Prostate gland (tissue), 2 donors: Measurements from ENCODE around the gene CHRM3. TPM values are rescaled to one million over a fixed set of nuclear protein-coding genes. Genes with fewer than 3 reads are reported as not detected.
"Not testable (repeated sequence)": the region's sequence is repeated elsewhere in the genome, so short reads cannot be mapped to it uniquely, and the experiment has no call there.

Experiments used
- DNase-seq: peaks from one replicate; pipeline ENCODE4 v3.0.0-alpha.2; 2019; ENCODE audit warnings: low spot score
- H3K27ac ChIP-seq, 2 donors: fragments of 200-600 bp; sonication (generic); 2 replicates each; pipeline ENCODE4 v1.5.1; 2017 to 2019
- H3K27me3 ChIP-seq: fragments of 200-600 bp; sonication (generic); replicated peaks from 2 replicates; pipeline ENCODE4 v1.5.1; 2019; ENCODE audit not compliant: insufficient read depth
- H3K36me3 ChIP-seq, 2 donors: fragments of 200-600 bp; sonication (generic); 1 replicate in 1 of 2; 2 replicates in 1 of 2; pipeline versions ENCODE4 v1.5.1 to v1.8.1; 2017 to 2019
- H3K4me1 ChIP-seq: fragments of 200-600 bp; sonication (generic); replicated peaks from 2 replicates; pipeline ENCODE4 v1.5.1; 2019
- H3K4me3 ChIP-seq, 2 donors: fragments of 200-600 bp; sonication (generic); 2 replicates each; pipeline ENCODE4 v1.5.1; 2017 to 2019
- H3K9me3 ChIP-seq: fragments of 200-600 bp; sonication (generic); 2 replicates; pipeline ENCODE4 v1.5.1; 2017
- POLR2A ChIP-seq: fragments of 450-650 bp; IDR thresholded peaks from one replicate; pipeline ENCODE4 v1.6.1; 2016; ENCODE audit warnings: antibody characterized with exemption, mild to moderate bottlenecking
- POLR2AphosphoS5 ChIP-seq: sonication (generic); formaldehyde crosslinking; IDR thresholded peaks from one replicate; pipeline ENCODE4 v1.6.1; 2017; ENCODE audit warnings: antibody characterized with exemption
- WGBS: methylation state at CpG from one replicate; pipeline ENCODE4 v1.1.5; 2018; 5-methylcytosine and 5-hydroxymethylcytosine counted together
- intact Hi-C: fragments of 100-400 bp; cut with DNase I; formaldehyde crosslinking; loops from one replicate; pipeline ENCODE4 v1.14.2; 2022
- total RNA-seq, 2 donors: library from RNA; depleted of rRNA; stranded (reverse); fragments of >200 nt; gene quantifications; one replicate each; pipeline ENCODE4 v1.1.0, GENCODE V29; 2016
- TF ChIP-seq, protein P1 (sequence below), 4 experiments: fragments of 200-600 bp in 2 of 4; fragments of 450-650 bp in 2 of 4; sonication (generic) in 2 of 4; IDR thresholded peaks; 1 replicate in 3 of 4; 2 replicates in 1 of 4; pipeline ENCODE4 v1.5.1; 2016 to 2019; ENCODE audit warnings: antibody characterized with exemption in 4 of 4, mild to moderate bottlenecking in 2 of 4, moderate library complexity in 2 of 4

Gene CHRM3
- total RNA-seq, 2 donors from 2014 or later: 2.2 to 3.9 TPM

DNA sequence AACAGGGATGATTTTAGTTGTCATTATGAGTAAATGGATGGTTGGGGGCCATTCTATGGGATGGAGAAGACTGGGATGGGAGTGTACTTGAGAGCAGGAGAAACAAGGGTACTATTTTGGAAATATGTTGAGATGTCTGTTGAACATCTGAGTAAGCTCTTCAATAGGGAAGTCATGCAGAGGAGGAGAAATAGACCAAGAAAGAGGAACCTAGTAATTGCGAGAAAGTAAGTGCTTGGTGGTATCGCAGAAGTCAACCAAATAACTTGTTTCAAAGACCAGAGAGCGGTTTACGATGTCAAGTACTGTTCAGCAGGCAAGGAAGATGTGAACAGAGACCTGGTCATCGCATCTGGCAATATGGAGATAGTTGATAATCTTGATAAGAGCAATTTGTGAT, 22.4 kb upstream of the CHRM3 start:
- Histone ChIP-seq H3K9me3 (no peaks in the 10 kb centered on the region), H3K27me3 (no peaks in the 10 kb centered on the region), H3K4me1 (no peaks in the 10 kb centered on the region), H3K27ac (no peak overlapping the region), H3K36me3 (no peaks in the 10 kb centered on the region), H3K4me3 (no peak overlapping the region)
- no peak for DNase-seq
- TF ChIP-seq, protein P1, sequence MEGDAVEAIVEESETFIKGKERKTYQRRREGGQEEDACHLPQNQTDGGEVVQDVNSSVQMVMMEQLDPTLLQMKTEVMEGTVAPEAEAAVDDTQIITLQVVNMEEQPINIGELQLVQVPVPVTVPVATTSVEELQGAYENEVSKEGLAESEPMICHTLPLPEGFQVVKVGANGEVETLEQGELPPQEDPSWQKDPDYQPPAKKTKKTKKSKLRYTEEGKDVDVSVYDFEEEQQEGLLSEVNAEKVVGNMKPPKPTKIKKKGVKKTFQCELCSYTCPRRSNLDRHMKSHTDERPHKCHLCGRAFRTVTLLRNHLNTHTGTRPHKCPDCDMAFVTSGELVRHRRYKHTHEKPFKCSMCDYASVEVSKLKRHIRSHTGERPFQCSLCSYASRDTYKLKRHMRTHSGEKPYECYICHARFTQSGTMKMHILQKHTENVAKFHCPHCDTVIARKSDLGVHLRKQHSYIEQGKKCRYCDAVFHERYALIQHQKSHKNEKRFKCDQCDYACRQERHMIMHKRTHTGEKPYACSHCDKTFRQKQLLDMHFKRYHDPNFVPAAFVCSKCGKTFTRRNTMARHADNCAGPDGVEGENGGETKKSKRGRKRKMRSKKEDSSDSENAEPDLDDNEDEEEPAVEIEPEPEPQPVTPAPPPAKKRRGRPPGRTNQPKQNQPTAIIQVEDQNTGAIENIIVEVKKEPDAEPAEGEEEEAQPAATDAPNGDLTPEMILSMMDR (IDR thresholded peaks at IDR 0.05): no peak
- TF ChIP-seq POLR2A (no peak), POLR2AphosphoS5 (no peak)
- WGBS: 92% methylated on average over 5 of the region's 5 CpGs
- intact Hi-C loops: no loop called here

DNA sequence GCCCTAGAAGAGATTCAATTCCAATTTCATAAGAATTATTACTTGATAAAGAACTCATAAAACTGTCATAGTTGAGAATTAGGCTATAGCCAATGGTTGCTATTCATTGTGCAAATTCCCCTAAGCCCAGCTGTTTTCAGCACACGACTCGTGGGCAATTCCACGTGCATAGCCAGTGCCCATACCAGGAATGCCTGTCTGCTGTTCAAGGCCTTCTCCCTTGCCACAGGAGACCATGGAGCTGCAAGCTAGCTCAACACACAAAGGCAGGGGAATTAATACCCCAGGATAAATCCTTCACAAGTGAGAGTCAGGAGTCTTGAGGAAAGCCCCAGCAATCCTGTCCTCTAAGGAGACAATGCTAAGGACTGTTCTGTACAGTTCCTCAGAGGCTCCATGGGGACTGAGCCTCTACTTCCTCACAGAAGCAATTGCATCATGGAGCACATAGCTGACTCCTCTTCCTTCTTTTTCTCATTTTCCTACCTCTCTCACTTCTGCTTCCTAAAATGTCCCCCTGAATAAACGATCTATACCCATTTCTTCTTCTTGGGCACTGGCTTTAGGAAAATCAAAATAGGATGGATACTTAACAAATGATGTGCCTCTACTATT, 19.1 kb upstream of the CHRM3 start:
- H3K27ac ChIP-seq: no peak overlapping the region
- TF ChIP-seq, protein P1 (IDR thresholded peaks at IDR 0.05): no peak
- no peak for TF ChIP-seq POLR2A
- no peak for TF ChIP-seq POLR2AphosphoS5
- no peaks in the 10 kb centered on the region for H3K4me1 ChIP-seq
- WGBS: 94% methylated on average over 4 of the region's 4 CpGs
- H3K4me3 ChIP-seq: no peak overlapping the region
- intact Hi-C loops: no loop called here
- no peaks in the 10 kb centered on the region for H3K27me3 ChIP-seq
- H3K36me3 ChIP-seq: no peaks in the 10 kb centered on the region
- no peaks in the 10 kb centered on the region for H3K9me3 ChIP-seq
- DNase-seq: no peak

DNA sequence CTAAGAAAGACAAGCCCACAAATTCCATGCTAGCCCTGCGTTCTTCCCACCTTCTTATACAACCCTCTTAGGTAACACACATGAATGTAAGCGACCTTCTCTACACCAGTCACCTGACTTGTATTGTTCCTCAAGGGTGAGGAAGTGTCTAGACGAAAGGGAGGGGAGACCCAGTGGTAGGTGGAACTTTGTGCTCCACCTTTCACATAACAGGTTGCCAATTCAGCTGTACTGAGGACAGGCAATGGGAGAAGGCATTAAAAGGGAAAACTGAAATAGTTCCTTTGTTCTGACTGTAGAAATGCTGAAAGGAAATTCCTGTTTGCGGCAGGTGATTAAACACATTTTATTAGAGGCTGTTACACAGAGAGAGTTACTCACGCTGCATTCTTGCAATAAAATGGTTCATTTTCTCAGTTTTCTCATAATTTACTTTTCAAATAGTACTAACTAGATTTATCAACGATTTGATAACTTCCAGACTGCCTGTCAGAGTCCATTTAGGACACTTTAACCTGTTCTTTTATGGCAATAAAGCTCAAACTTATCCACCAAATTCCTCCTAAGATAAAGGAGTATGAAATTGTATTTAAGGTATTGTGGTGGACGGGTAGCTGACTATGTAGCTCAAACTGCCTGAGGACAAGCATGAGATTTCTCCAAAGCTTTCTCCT, 17.8 kb upstream of the CHRM3 start:
- no peak for DNase-seq

DNA sequence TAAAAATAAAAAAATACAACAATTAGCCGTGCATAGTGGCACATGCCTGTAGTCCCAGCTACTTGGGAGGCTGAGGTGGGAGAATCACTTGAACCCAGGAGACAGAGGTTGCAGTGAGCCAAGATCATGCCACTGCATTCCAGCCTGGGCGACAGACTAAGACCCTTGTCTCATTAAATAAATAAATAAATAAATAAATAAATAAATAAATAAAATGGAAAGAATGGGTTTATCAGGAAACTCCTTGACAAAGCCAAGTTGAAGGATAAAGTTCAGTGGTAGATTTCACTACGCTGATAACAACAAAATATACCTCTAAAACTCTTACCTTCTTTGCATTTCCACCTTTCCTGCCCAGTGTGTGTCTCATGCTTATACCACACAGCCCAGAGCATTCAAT, 15.5 kb upstream of the CHRM3 start:
- H3K4me1 ChIP-seq, H3K27ac ChIP-seq, intact Hi-C loops, H3K9me3 ChIP-seq, H3K36me3 ChIP-seq, DNase-seq, H3K27me3 ChIP-seq, H3K4me3 ChIP-seq: not testable (repeated sequence)
- 61% methylated on average over 3 of the region's 3 CpGs for WGBS

More for the DNA sequence above, 17.8 kb upstream of the CHRM3 start:
- H3K27ac ChIP-seq: no peak overlapping the region
- H3K4me3 ChIP-seq: no peak overlapping the region
- H3K36me3 ChIP-seq: no peaks in the 10 kb centered on the region
- no peak for TF ChIP-seq POLR2A
- TF ChIP-seq, protein P1 (IDR thresholded peaks at IDR 0.05): no peak
- no peak for TF ChIP-seq POLR2AphosphoS5
- no peaks in the 10 kb centered on the region for H3K9me3 ChIP-seq
- WGBS: 26% methylated on average over 7 of the region's 7 CpGs
- H3K4me1 ChIP-seq: no peaks in the 10 kb centered on the region
- intact Hi-C loops: no loop called here
- H3K27me3 ChIP-seq: no peaks in the 10 kb centered on the region

DNA sequence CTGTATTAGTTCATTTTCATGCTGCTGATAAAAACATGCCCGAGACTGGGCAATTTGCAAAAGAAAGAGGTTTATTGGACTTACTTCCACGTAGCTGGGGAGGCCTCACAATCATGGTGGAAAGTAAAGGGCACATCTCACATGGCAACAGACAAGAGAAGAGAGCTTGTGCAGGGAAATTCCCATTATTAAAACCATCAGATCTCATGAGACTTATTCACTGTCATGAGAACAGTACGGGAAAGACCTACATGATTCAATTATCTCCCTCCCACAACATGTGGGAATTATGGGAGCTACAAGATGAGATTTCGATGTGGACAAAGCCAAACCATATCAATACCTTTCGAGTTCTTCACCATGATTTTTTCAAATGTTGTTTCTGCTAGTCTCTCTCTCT, 3.7 kb upstream of the CHRM3 start:
- Histone ChIP-seq H3K27me3 (no peaks in the 10 kb centered on the region), H3K27ac (no peak overlapping the region), H3K4me1 (no peaks in the 10 kb centered on the region), H3K36me3 (no peaks in the 10 kb centered on the region), H3K9me3 (no peaks in the 10 kb centered on the region), H3K4me3 (no peak overlapping the region)
- WGBS: 96% methylated on average over 5 of the region's 5 CpGs
- TF ChIP-seq POLR2A: no peak
- TF ChIP-seq POLR2AphosphoS5: no peak
- TF ChIP-seq, protein P1 (IDR thresholded peaks at IDR 0.05): no peak
- no peak for DNase-seq
- intact Hi-C loops: no loop called here
